GM18519 (cell line): Measurements from ENCODE around the gene NRTN.
"Not testable (repeated sequence)": the region's sequence is repeated elsewhere in the genome, so short reads cannot be mapped to it uniquely, and the experiment has no call there.

Experiments used
- ATAC-seq: cut with Tn5 transposase; IDR thresholded peaks from one replicate; pipeline ENCODE4 v1.9.1; 2021; ENCODE audit warnings: mild to moderate bottlenecking, moderate library complexity; ENCODE audit not compliant: unreplicated experiment, low FRiP score

NRTN gene

GRCh38 chr19:5832527-5833216 lies 27.8 kb downstream of the NRTN start:
- ATAC-seq = no peak

- no peak for ATAC-seq
Measured at GRCh38 chr19:5837761-5838352, 33.0 kb downstream of the NRTN start.

GRCh38 chr19:5838353-5839064 lies 33.6 kb downstream of the NRTN start:
- ATAC-seq = no peak

GRCh38 chr19:5839065-5840017 lies 34.5 kb downstream of the NRTN start, which contains the start of gene FUT6:
Gene FUT6 (minus strand): TSS chr19:5839702. CDS start chr19:5832567, 7,135 bp downstream.
- no peak for ATAC-seq

- not testable (repeated sequence) for ATAC-seq
Measured at GRCh38 chr19:5841735-5842111, 36.9 kb downstream of the NRTN start.

- no peak for ATAC-seq
Measured at GRCh38 chr19:5843295-5843927, 38.5 kb downstream of the NRTN start.

GRCh38 chr19:5844456-5845433 lies 39.9 kb downstream of the NRTN start:
- ATAC-seq = no peak

GRCh38 chr19:5847846-5848245 lies 43.0 kb downstream of the NRTN start:
- ATAC-seq = not testable (repeated sequence)

- ATAC-seq = not testable (repeated sequence)
Measured at GRCh38 chr19:5848621-5849020, 43.8 kb downstream of the NRTN start.

- ATAC-seq = no peak
Measured at GRCh38 chr19:5850189-5850588, 45.3 kb downstream of the NRTN start.

- ATAC-seq = no peak
Measured at GRCh38 chr19:5850743-5851293, 46.0 kb downstream of the NRTN start.

GRCh38 chr19:5851302-5851701 lies 46.4 kb downstream of the NRTN start, which contains the start of gene FUT3:
Gene FUT3 (minus strand): TSS chr19:5851449.
- ATAC-seq = no peak

GRCh38 chr19:5854121-5854520 lies 49.3 kb downstream of the NRTN start:
- not testable (repeated sequence) for ATAC-seq

GRCh38 chr19:5855151-5855550 lies 50.3 kb downstream of the NRTN start:
- ATAC-seq = not testable (repeated sequence)

GRCh38 chr19:5857203-5858081 lies 52.6 kb downstream of the NRTN start:
- no peak for ATAC-seq

GRCh38 chr19:5863030-5863665 lies 58.3 kb downstream of the NRTN start:
- ATAC-seq = no peak
